Kidney capillary endothelial cell (primary cell): ENCODE measurements around the gene CIC.

Experiments used
- DNase-seq: peaks from one replicate; pipeline ENCODE4 v3.0.0-alpha.2; 2018; ENCODE audit warnings: low spot score

The CIC gene

DNA sequence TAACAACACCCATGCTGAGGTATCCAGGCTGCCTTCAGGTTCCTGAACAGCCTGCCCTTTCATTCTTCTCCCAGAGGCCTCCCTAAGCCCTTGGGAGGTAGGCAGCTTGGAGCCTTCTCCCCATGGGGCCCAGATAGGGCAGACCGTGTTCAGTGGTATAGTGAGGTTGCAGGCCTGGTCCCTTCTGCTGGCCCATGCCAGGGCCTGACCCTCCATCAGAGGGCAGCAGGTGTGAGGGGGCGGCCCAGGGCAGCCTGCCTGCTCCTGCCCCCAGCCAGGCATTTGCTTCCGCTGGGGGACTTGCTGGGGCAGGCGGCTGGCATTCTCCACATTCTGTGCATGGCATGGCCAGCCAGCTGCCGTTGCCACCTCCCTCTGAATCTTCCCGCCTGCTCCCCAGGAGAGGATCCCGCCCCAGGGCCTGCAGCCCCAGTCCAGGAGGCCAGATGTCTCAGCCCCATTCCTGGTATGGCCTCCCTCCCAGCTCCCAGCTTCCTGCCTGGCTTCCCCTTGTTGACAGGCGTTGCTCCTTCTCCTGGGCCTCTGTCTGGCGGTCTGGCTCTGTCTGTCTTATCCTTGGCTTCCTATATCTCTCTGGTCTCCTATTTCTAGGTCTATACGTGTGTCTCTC lies 8.9 kb downstream of the CIC start:
- no peak for DNase-seq

DNA sequence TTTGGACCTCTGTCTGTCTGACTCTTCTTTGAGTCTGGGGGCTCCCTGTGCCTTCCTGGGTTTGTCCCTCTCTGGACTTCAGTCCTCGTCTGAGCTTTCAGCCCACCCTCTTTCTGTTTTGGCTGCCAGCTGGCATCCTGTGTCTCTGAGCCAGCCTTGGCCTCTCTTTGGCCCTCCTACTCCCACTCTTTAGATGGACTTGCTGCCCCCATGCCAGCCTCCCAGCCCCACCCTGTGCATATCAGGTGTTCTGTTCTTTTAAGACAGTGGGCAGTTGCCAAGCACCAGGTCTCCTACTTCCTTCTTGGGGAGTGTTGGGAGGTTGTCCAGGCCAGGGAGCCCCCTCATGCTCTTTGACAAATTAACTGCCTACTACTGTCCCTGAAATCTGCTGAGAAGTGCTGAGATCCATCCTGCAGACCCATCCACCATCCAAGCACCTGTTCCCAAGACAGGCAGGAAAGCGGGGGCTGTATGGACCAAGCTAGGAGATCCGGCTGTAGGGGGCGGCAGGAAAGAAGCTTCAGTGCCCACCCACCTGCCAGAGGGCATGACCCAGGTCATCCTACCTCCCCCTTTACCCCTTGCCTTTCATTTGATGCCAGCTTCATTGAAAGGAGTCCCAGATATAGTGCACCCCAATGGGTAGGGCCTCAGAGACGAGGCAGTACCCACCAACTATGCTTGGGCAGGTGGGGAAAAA lies 9.6 kb downstream of the CIC start:
- no peak for DNase-seq

DNA sequence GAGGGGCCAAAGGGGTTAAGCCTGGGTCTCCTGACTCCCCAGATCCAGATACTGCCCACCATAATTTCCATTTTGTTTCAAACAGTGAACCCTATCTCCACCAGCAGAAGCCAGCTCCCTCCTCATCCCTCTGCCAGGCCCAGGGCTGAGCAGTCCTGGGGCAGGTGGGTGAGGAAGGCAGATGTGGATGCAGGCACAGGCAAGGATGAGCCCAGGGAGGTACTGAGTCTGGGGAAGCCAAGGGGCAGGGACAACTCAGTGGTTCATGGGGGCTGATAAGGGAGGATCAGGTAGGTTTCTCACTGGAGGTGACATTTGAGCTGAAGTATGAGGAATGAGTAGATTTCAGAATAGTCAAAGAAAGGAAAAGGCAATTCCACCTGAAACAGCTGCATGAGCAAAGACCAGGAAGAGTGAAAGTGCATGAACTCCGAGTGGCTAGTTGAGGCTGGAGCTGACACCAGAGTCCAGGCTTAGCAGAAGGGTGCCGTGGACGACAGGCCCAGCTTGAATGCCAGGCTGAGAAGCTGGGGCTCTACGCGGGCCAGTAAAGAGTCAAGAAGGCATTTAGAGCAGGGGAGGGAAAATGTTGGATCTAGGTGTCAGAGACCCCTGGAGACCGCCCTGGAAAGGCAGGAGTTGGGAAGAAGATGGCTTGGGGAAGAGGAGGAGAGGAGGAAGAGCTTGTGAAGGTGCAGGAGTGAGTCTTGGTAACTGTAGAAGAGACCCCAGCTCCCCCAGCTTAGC lies 10.3 kb downstream of the CIC start:
- no peak for DNase-seq

DNA sequence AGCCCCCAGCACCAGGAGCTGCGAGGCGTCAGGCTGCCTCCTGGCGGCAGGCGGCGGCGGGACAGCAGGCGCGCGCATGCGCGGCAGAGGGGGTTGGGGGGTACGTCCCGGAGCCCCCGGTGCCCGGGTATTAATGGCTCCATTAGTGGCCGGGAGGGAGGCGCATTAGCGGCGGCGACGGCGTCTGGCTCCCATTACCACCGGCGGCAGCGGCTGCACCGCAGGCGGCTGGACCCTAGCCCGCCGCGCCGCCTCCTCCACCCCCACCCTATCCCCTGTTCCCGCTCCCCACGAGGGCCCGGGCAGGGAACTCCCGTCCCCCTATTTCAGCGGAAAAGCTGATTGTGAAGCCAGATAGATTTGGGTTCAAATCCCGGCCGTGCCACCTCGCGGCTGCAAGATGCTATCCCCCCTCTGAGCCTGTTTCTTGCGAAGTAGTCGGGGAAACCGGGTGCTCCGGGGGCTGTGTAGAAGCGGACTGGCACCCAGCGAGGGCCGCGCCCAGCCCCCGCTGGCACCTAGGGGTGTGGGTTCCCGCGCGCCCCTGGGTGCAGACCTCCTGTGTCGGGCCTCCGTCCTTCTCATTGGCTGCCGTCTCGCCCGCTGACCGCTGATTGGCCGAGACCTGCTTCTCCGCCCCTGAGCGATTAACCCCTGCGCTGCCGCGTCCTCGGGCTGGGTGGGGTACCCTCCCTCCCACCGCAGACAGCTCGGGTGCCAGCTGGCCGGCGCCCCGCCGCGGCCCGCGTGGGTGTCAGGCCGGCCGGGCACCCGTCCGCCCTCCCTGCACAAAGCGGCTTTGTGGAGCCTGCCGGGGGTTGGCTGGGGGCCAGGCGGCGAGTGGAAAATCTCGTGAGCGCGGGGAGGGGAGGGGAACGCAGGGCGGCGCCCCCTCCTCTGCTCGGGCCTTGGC lies 11.1 kb downstream of the CIC start:
- peak; percentile 83 for DNase-seq

DNA sequence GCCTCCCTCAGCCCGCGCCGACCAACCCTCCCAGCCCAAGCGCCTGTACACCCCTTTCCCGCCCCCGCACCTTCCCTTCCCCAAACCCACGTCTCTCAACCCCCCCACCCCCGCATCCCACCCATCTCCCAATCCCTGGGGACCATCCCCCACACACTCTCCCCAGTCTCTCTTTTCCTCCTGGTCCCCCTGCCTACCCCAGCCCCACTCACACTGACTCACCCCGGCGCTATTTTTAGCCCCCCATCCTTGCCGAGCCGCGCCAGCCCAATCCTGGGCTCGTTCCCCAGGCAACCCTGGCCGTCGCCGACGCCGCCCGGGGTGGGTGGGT lies 11.7 kb downstream of the CIC start:
- DNase-seq = no peak

DNA sequence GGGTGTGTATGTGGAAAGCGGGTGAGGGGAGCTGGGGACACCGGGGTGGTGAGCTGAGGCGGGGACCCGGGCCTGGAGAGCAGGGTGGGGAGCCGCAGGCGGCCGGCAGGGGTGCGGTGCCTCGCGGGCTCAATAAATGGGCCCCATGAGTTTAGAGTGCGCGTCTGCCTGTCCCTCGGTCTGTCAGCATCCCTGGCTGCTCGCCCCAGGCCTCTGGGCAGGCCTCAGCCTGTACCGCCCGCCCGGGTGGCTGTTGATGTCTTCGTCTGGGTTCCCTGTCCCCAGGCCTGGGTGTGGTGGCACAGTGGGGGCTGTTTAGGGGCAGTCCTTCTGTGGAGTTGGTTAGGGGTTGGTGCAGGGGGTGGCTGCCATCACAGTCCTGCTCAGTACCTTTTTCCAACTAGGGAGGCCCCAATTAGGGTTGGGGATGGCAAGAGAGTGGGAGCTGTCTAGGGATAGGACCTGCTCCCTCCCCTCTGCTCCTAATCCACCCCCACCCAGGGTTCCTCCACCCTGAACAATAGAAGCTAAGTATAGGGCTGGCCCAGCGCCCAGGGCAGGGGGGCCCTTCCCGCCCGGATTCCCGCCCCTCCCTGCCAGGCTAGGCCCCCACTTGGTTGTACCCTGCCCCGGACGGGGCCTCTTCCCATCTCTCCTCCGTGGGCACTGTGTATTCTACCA lies 12.2 kb downstream of the CIC start:
- no peak for DNase-seq

DNA sequence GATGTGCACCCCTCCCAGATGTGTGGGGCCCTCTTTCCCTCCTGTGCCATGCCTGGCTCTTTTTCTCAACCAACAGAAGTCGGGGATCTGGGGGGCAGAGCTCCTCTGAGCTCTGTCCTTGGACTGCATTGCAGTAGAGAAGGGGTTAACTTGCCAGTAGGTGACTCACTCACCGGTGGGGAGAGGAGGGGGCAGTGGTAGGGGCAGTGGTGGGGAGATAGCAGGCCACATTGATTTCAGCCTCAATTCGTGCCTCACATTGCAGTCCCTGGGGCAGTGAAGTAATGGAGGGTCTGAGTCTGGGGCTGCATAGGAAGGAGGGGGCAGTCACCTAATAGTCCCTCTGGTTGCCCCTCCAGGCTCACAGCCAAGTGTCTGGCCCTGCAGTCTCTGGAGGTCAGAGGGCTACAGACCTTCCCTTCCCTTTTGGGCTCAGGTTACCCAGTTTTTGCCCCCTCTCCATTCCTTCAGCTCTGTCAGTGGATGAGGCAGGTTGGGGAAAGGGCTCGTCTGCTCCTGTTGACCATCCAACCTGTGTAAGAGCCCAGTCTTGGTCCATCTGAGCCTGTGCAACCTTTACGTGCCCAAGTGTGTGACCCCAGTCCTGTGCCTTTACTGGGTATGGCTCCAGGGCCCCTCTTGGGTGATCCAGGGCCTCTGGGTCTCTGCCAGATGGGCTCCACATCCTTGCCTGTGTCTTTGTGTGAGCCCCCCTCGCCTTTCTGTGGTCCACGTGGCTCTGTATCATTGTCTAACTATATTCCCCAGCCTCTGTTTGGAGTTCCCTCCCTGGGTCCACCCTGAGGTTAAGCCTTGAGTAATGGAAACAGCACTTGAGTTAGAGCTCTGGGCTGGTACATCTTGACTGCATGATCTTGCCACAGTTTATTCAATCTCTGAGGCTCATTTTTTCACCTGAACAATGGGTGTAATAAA lies 13.0 kb downstream of the CIC start:
- DNase-seq = no peak

DNA sequence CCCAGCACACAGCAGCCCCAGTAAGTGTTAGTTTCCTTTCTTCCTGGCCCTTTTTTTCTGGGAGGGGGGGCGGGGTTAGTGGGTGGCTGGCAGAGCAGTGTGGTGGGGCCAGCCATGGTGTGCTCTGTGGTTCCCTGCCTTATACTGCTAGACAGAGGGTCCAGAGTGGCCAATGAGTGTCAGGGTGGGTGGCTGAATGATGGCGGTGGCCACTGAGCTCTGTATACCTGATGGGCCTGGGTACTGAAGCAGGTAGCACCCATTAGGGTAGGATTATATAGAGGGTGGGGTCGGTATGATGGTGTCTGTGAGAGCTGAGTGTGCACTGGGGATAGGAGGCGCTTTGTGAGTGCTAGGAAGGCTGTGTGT lies 13.8 kb downstream of the CIC start:
- DNase-seq = no peak

DNA sequence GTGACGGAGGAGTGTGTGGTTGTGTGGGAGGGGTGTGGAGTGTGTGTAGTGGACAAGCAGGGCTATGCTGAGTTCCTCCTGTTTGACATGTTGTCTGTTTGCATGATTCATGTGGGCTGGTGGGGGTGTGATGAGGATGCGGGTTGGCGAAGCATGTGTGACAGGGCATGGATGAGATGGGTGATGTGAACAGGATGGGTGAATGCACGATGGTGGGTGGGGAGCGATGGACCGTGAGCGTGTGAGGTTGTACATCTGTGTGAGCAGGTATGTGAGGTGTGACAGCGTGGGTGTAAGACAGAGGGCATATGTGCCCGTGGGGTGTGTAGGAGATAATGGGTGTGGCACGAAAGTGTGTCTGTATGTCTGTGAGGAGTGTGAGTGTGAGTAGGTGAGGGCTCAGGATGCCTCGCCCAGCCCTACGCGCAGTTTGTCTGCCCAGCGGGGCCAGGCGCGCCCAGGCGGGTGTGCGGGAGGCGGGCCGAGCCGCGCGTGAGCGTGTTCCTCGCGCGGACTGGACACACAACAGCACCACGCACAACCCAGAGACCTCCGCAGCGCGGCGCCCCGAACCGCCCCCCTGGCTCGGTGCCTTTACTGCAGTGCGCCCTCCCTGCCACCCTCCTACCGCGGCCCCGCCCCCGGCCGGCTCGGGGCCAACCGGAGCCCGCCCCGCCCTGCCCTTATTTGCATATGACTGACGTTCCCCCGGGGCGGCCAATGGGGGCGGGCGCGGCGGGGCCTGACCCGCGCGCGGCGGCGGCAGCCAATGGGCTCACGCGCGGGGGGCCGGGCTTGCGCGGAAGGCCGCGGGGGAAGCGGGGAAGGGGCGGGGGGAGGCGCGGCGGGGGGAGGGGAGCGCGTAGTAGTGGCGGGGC lies 14.4 kb downstream of the CIC start:
- DNase-seq = peak; percentile 85

DNA sequence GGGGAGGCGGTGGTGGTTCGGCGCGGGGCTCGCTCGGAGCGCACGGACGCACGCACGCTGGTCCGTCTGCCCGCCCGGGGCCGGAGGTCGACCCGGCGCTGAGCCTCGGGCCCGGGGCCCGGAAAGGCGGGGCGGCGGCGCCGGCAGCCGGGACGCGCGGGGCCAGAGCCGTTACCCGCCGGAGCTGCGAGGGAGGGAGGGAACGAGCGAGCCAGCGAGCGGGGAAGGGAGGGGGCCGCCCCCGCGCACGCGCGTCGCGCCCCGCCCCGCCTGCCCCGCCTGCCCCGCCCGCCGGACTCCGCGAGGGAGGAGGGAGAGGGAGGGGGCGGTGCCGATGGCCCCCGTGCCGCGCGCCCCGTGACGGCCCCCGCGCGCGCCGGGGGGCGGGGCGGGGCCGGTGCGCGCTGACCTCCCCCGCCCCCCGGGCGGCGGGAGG lies 15.0 kb downstream of the CIC start:
- no peak for DNase-seq

DNA sequence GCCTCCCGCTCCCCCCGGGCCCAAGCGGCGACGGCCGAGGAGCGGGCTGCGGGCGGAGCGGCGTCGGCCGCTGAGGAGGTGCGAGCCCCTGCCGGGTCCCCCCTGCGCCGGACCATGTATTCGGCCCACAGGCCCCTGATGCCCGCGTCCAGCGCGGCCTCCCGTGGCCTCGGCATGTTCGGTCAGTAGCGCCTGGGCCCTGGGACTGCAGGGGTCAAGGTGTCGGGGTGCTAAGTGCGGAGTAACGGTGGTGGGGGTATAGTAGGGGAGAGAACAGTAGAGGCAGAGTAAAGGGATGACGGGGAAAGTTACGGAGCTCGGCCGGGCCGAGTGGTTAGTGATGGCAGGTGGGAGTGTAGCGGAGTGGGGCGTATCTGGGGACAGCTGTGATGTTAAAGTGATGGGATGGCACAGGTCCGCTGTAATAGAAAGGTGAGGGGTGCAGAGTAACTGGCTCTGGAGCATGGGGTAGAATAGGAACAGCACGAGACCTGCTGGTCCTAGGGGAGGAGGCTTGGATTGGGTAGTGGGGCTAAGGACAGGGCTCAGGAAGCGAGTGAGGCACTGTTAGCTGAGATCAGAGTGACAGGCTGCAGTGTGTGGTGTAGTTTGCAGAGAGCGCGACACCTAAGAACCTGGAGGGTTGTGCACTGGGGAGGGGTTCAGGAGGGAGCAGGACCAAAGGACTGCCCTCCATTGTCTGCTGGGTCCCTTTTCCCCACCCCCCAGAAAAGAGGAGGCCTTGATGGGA lies 15.7 kb downstream of the CIC start:
- DNase-seq = no peak

DNA sequence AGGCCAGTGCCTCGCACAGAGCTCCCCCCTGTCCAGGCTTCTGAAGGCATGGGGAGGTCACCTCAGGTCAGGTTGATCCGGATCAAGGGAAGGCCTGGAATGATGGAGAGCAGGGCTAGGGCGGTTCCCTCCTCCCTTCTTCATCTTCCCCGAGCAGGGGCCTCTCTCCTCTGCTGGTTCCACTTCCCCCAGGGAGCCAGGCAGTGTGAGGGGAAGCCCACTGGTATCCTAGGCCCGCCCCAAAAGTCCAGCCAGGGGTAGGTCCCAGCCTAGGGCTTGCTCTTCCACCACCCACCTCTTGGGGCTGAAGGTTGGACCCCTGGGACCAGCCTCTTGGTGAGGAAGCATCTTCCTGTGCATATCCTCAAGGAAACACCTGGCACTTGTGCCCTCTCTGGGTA lies 16.5 kb downstream of the CIC start:
- no peak for DNase-seq

DNA sequence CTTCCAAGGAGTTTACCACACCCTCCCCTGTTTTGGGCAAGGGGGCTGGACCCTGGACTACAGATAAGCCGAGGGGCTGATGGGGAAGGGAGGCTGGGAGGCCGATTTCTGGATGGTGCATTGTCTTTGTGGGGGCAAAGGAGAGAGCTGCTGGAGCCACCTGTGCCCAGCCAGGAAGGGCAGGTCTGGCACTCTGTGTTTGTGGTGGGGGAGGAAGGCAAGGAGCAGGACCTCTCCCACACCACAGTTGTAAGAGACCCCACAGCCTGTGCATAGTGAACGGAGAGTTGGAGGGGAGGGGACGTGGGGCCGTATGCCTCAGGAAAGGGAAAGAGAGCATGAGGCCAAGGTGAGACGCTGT lies 16.9 kb downstream of the CIC start:
- DNase-seq = no peak

DNA sequence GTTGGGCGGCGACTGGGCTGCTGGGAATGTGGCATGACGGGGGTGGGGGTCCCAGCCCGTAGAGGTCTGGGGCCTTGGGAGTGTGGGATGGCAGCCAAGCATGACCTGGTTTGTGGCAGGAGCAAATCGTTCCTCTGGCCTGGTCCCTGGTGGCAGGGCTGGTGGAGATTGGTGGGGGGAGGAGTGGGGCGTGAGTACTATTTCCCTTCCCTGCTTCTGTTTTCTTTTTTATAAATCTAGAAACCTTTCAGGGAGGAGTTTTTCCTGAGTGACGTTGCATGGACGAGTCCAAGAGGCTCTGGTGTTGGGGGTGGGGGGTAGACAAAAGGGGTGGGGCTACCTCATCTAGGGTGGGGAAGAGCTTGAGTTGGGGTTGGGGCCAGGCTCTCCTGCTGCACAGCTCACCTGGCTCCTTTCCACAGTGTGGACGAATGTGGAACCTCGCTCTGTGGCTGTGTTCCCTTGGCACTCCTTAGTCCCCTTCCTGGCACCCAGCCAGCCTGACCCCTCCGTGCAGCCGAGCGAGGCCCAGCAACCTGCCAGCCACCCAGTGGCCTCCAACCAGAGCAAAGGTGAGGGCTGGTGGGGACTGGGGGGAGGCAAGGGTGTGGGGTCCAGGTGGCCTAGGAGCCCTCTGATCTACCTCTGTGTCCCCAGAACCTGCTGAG lies 17.4 kb downstream of the CIC start:
- no peak for DNase-seq

DNA sequence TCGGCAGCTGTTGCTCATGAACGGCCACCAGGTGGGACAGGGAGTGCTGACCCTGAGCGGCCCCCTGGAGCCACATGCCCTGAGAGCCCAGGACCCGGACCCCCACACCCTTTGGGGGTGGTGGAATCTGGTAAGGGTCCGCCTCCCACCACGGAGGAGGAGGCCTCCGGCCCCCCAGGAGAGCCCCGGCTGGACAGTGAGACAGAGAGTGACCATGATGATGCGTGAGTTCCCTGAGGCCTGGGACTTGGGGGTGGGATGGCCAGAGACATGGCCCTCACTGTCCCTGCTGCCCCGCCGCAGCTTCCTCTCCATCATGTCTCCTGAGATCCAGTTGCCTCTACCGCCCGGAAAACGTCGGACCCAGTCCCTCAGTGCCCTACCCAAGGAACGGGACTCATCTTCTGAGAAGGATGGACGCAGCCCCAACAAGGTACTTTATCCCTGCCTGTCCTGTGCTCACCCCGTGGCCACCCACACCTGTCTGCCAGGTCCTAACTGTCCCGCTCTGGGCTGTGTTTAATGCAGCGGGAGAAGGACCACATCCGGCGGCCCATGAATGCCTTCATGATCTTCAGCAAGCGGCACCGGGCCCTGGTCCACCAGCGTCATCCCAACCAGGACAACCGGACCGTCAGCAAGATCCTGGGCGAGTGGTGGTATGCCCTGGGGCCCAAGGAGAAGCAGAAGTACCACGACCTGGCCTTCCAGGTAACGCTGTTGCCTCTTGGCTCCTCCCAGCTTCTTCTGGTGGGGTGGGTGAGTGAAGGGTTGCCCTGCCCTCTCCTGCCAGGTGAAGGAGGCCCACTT lies 18.2 kb downstream of the CIC start:
- no peak for DNase-seq

DNA sequence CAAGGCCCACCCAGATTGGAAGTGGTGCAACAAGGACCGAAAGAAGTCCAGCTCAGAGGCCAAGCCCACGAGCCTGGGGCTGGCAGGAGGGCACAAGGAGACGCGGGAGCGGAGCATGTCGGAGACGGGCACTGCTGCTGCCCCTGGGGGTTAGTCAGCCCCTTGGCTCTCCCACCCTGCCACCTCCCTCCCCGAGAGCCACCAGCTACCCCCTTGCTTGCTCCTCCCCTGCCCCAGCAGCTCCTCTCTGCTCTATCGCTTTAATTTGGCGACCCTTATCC lies 18.7 kb downstream of the CIC start:
- DNase-seq = no peak

DNA sequence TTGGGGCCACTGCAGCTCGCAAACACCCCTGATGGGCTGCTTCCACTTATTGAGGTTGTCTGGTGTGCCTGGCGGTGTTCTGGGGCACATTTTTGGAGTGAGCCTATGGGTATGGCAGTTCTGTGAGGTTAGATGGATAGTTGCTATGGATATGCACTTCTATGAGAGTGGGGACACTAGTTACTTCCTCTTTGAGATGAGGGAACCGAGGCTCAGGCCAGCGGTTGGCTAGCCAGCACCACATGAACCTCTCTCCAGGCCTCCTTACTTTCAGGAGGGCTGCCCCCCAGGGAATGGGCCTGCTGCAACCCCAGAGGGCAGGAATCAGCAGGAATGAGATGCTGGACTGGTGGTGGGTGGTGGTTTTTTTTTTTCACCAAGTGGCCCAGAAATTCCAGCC lies 19.3 kb downstream of the CIC start:
- DNase-seq = no peak
